Activated B cell treated with CpG ODN at 0.5 μM for 24 hours (primary cell): ENCODE results near the gene ADAMTS17. TPM values are rescaled to one million over a fixed set of nuclear protein-coding genes. Genes with fewer than 3 reads are reported as not detected.

Source experiments
- ATAC-seq: fragments of 200-7000 bp; cut with Tn5 transposase; one replicate; pipeline ENCODE4 v1.10.0; 2021; ENCODE audit warnings: low read depth, mild to moderate bottlenecking, moderate library complexity
- CTCF ChIA-PET: fragments of 350-600 bp; sonication (Branson Sonifier 250); formaldehyde crosslinking; loops from one replicate; lab custom pipeline; 2021; ENCODE audit warnings: antibody characterized with exemption; lab: Charles Lee
- POLR2A ChIA-PET: fragments of 350-600 bp; sonication (Branson Sonifier 250); formaldehyde crosslinking; loops from one replicate; lab custom pipeline; 2021; ENCODE audit warnings: antibody characterized with exemption; lab: Charles Lee
- DNase-seq: peaks from one replicate; pipeline ENCODE4 v3.0.0; 2022
- H3K27ac Mint-ChIP-seq: one replicate; pipeline ENCODE4 v1.8.0; 2020; ENCODE audit warnings: mixed read lengths
- H3K27me3 Mint-ChIP-seq: one replicate; pipeline ENCODE4 v1.8.0; 2021; ENCODE audit warnings: mixed read lengths
- H3K36me3 Mint-ChIP-seq: one replicate; pipeline ENCODE4 v1.8.0; 2021; ENCODE audit warnings: low read depth, mixed read lengths
- H3K4me1 Mint-ChIP-seq: one replicate; pipeline ENCODE4 v1.8.0; 2021; ENCODE audit warnings: mixed read lengths
- H3K4me3 Mint-ChIP-seq: one replicate; pipeline ENCODE4 v1.8.0; 2020; ENCODE audit warnings: mild to moderate bottlenecking, mixed read lengths
- H3K9me3 Mint-ChIP-seq: one replicate; pipeline ENCODE4 v1.8.0; 2020; ENCODE audit warnings: mixed read lengths
- CTCF ChIP-seq: fragments of 200-600 bp; IDR thresholded peaks from one replicate; pipeline ENCODE4 v1.8.0; 2022; ENCODE audit warnings: antibody characterized with exemption, mild to moderate bottlenecking
- intact Hi-C: fragments of 100-400 bp; cut with micrococcal nuclease; formaldehyde crosslinking; loops from one replicate; pipeline ENCODE4 v1.15.1; 2024
- total RNA-seq: library from RNA; stranded (reverse); gene quantifications from 2 replicates; pipeline ENCODE4 v1.2.3, GENCODE V29; 2022

ADAMTS17 gene
- total RNA-seq, 1 donor from 2014 or later: 1.6 TPM

- no peak overlapping the region for H3K27ac Mint-ChIP-seq
- intact Hi-C loops: no loop called here
- POLR2A ChIA-PET: no interaction called here
- DNase-seq (no peak), ATAC-seq (no peak)
- CTCF ChIA-PET: no interaction called here
- no peak for TF ChIP-seq CTCF
- no peak overlapping the region for H3K4me3 Mint-ChIP-seq
- H3K9me3 Mint-ChIP-seq: peaks cover 14% of the 10 kb centered on the region
- H3K27me3 Mint-ChIP-seq: peaks cover 33% of the 10 kb centered on the region
- H3K4me1 Mint-ChIP-seq: no peaks in the 10 kb centered on the region
- H3K36me3 Mint-ChIP-seq: no peaks in the 10 kb centered on the region
Measured at GRCh38 chr15:100373942-100374341, 32.2 kb upstream of the ADAMTS17 start.

GRCh38 chr15:100373120-100373896 lies 31.5 kb upstream of the ADAMTS17 start:
- H3K4me1 Mint-ChIP-seq: no peaks in the 10 kb centered on the region
- no peak overlapping the region for H3K27ac Mint-ChIP-seq
- POLR2A ChIA-PET: no interaction called here
- no peaks in the 10 kb centered on the region for H3K36me3 Mint-ChIP-seq
- H3K9me3 Mint-ChIP-seq: peaks cover 14% of the 10 kb centered on the region
- H3K4me3 Mint-ChIP-seq: no peak overlapping the region
- H3K27me3 Mint-ChIP-seq: peaks cover 33% of the 10 kb centered on the region
- CTCF ChIA-PET: no interaction called here
- DNase-seq (no peak), ATAC-seq (no peak)
- intact Hi-C loops: no loop called here
- no peak for TF ChIP-seq CTCF

GRCh38 chr15:100372739-100373119 lies 31.0 kb upstream of the ADAMTS17 start:
- Mint-ChIP-seq H3K27ac (no peak overlapping the region), H3K9me3 (peaks cover 14% of the 10 kb centered on the region), H3K36me3 (no peaks in the 10 kb centered on the region), H3K4me1 (no peaks in the 10 kb centered on the region), H3K27me3 (peaks cover 33% of the 10 kb centered on the region), H3K4me3 (no peak overlapping the region)
- intact Hi-C loops: no loop called here
- no peak for TF ChIP-seq CTCF
- ATAC-seq (no peak), DNase-seq (no peak)
- CTCF ChIA-PET: no interaction called here
- POLR2A ChIA-PET: no interaction called here

- ChIA-PET POLR2A (no interaction called here), CTCF (no interaction called here)
- H3K36me3 Mint-ChIP-seq: no peaks in the 10 kb centered on the region
- H3K9me3 Mint-ChIP-seq: peaks cover 2% of the 10 kb centered on the region
- no peak overlapping the region for H3K4me3 Mint-ChIP-seq
- peaks cover 21% of the 10 kb centered on the region for H3K27me3 Mint-ChIP-seq
- no peak for DNase-seq
- intact Hi-C loops: no loop called here
- H3K27ac Mint-ChIP-seq: no peak overlapping the region
- no peak for TF ChIP-seq CTCF
- H3K4me1 Mint-ChIP-seq: peaks cover 3% of the 10 kb centered on the region
- ATAC-seq: no peak
Measured at GRCh38 chr15:100355342-100355741, 13.6 kb upstream of the ADAMTS17 start.

- no peak for DNase-seq
- intact Hi-C loops: no loop called here
- H3K4me3 Mint-ChIP-seq: no peak overlapping the region
- peaks cover 20% of the 10 kb centered on the region for H3K27me3 Mint-ChIP-seq
- peaks cover 1% of the 10 kb centered on the region for H3K9me3 Mint-ChIP-seq
- ChIA-PET CTCF (no interaction called here), POLR2A (no interaction called here)
- H3K4me1 Mint-ChIP-seq: peaks cover 10% of the 10 kb centered on the region
- H3K36me3 Mint-ChIP-seq: no peaks in the 10 kb centered on the region
- no peak for ATAC-seq
- no peak for TF ChIP-seq CTCF
- no peak overlapping the region for H3K27ac Mint-ChIP-seq
Measured at GRCh38 chr15:100353449-100353848, 11.7 kb upstream of the ADAMTS17 start.
